ENCODE data around the gene ANO3.
"Not testable (repeated sequence)": the region's sequence is repeated elsewhere in the genome, so short reads cannot be mapped to it uniquely, and the experiment has no call there.

ANO3 gene

DNA sequence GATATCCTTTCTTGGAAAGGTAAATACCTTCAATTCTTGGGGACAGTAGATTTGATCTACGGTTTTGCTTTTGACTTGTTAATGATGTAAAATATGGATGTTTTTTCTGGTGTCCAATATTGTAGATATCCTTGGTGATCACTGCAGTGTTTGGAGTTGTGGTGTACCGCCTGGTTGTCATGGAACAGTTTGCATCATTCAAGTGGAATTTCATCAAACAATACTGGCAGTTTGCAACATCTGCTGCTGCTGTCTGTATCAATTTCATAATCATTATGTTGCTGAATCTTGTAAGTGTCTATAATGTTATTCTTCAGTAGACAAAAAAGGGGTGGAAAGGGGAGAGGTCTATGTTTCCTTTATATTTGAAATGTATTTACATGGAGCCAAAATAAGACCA, 267.5 kb downstream of the ANO3 start:
- in situ Hi-C loops (cut with MboI; ENCODE audit: low pct_unique_long_range_greater_than_20kb, low sequenced_read_pairs) = no loop called here
- no peak for DNase-seq

- in situ Hi-C loops (cut with MboI; ENCODE audit: low pct_unique_long_range_greater_than_20kb, low sequenced_read_pairs) = no loop called here
- no peak for DNase-seq
Measured at GRCh38 chr11:26599876-26600434, 268.0 kb downstream of the ANO3 start.

GRCh38 chr11:26607725-26608506, 276.0 kb downstream of the ANO3 start:
- in situ Hi-C loops (cut with MboI; ENCODE audit: low pct_unique_long_range_greater_than_20kb, low sequenced_read_pairs) = no loop called here

GRCh38 chr11:26608507-26609146, 276.7 kb downstream of the ANO3 start:
- in situ Hi-C loops (cut with MboI; ENCODE audit: low pct_unique_long_range_greater_than_20kb, low sequenced_read_pairs) = no loop called here
- no peak for DNase-seq

More at GRCh38 chr11:26607725-26608506, 276.0 kb downstream of the ANO3 start:
- DNase-seq = no peak

DNA sequence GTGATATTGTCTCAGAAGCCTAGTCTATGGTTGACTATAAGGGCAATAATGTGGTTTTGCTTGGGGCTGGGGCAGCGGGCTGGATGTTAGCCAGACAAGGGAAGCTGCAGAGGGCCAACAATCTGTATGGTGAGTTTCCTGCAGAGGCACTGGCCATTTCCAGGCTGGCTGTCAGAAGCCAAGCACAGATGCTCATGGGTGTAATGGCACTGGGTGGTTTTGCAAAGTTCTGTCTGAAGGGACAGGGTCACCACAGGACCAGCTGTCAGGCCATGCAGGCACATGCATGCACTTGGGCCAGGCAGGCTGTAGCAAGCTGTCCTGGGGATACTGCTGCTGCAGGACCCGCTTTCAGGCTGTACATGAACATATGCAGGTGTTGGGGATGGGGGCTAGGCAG, 281.8 kb downstream of the ANO3 start:
- in situ Hi-C loops (cut with MboI; ENCODE audit: low pct_unique_long_range_greater_than_20kb, low sequenced_read_pairs) = no loop called here
- no peak for DNase-seq

DNA sequence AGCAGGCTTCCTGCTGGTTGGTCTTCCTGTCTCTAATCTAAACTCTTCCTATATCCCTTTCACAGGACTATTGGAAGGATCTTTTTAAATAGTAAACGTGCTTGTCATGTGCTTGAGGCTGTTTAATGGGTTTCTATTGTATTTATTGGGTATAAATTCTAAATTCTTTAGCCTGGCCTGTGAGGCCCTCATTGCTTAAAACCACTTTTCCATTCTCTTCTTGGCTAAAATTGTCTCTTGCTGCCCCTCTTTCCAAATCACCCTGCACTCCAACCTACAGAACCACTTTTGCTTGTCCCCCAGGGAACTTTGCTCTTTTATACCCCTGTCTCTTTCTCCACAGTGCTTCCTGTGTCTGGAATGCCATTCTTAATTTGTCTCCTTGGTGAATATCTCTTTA, 286.5 kb downstream of the ANO3 start:
- DNase-seq = no peak
- in situ Hi-C loops (cut with MboI; ENCODE audit: low pct_unique_long_range_greater_than_20kb, low sequenced_read_pairs) = no loop called here

GRCh38 chr11:26620282-26621045, 288.5 kb downstream of the ANO3 start:
- in situ Hi-C loops (cut with MboI; ENCODE audit: low pct_unique_long_range_greater_than_20kb, low sequenced_read_pairs) = no loop called here
- DNase-seq = no peak

DNA sequence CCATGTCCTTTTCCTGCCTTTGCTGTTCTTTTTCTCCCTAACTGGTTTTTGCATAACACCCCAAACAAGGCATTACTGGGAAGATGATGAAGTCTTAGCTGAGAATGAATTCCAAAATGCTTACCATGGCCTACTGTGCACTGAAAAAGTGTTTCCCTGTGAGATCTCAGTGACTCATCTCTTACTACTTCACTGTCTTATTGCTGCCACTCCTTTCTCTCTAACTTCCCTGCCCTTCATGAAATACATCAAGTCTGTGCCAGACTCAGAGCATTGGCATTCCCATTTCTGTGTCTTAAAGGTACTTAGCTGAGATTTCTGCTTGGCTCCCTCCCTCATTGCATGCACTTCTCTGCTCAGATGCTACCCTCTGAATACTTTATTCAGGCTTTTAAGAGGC, 289.2 kb downstream of the ANO3 start:
- in situ Hi-C loops (cut with MboI; ENCODE audit: low pct_unique_long_range_greater_than_20kb, low sequenced_read_pairs) = no loop called here

DNA sequence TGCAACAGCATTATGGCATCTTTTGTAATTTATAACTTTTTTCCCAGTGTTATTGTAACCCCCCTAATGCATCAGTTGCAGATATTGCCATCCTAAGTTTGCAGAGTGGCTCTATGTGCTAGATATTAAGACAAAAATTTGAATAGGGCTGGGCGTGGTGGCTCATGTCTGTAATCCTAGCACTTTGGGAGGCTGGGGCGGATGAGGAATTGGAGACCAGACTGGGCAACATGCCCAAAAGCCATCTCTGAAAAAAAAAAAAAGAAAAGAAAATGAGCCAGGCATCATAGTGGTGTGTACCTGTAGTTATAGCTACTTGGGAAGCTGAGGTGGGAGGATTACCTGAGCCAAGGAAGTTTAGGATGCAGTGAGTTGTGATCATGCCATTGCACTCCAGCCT, 290.3 kb downstream of the ANO3 start:
- DNase-seq = no peak
- in situ Hi-C loops (cut with MboI; ENCODE audit: low pct_unique_long_range_greater_than_20kb, low sequenced_read_pairs) = no loop called here

More for the DNA sequence above, 289.2 kb downstream of the ANO3 start:
- no peak for DNase-seq

- in situ Hi-C loops (cut with MboI; ENCODE audit: low pct_unique_long_range_greater_than_20kb, low sequenced_read_pairs) = no loop called here
- DNase-seq = no peak
Measured at GRCh38 chr11:26623076-26623659, 291.2 kb downstream of the ANO3 start.

DNA sequence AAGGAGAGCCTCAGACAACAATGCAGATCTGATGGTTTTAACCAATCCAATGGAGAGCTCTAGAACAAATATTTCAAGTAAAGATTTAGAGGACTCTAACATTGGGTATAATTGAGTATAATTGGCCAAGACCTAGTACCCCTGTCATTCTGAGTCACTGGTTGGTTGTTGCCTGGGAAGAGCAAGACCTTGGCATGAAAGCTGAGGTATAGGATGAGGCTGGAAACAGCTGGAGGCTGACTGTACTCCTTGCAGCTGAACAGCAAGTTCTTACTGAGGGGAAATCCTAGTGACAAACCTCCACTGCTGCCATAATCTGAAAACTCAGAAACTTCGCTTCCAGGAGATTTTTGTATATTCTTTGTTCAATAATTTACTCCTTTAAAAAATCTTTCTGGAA, 294.4 kb downstream of the ANO3 start:
- no peak for DNase-seq
- in situ Hi-C loops (cut with MboI; ENCODE audit: low pct_unique_long_range_greater_than_20kb, low sequenced_read_pairs) = no loop called here

GRCh38 chr11:26632691-26633159, 300.8 kb downstream of the ANO3 start:
- no peak for DNase-seq
- in situ Hi-C loops (cut with MboI; ENCODE audit: low pct_unique_long_range_greater_than_20kb, low sequenced_read_pairs) = no loop called here

DNA sequence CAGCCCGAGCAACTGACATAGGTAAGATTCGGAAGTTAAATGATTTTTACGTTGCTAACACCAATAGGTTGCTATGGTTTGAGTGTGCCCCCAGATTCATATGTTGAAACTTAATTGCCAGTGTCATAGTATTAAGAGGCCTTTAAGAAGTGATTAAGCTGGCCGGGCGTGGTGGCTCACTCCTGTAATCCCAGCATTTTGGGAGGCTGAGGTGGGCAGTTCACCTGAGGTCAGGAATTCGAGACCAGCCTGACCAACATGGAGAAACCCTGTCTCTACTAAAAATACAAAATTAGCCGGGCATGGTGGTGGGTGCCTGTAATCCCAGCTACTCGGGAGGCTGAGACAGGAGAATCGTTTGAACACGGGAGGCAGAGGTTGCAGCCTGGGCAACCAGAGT, 311.4 kb downstream of the ANO3 start:
- DNase-seq; in situ Hi-C loops (cut with MboI; ENCODE audit: low pct_unique_long_range_greater_than_20kb, low sequenced_read_pairs): not testable (repeated sequence)

GRCh38 chr11:26649884-26650283, 318.0 kb downstream of the ANO3 start:
- peak; percentile 62 for DNase-seq
- in situ Hi-C loops (cut with MboI; ENCODE audit: low pct_unique_long_range_greater_than_20kb, low sequenced_read_pairs) = no loop called here

- DNase-seq = no peak
- in situ Hi-C loops (cut with MboI; ENCODE audit: low pct_unique_long_range_greater_than_20kb, low sequenced_read_pairs) = no loop called here
Measured at GRCh38 chr11:26651916-26652315, 320.0 kb downstream of the ANO3 start.

DNA sequence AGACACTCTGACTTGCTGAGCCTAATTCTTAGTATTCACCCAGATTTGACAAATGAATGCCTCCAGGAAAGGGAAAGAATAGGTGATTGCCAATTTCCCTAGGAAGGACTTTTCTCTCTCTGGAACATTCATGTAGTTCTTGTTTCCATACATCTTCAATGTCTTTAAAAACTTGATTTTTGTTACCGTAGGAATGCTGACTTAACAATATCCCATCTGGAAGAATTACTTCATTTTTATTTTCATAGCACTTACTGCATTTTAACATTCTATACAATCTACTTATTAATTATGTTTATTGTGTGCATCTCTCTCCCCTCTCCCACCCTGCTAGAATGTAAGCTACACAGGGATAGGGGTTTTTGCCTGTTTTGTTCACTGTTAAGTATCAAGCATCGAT, 323.4 kb downstream of the ANO3 start:
- in situ Hi-C loops (cut with MboI; ENCODE audit: low pct_unique_long_range_greater_than_20kb, low sequenced_read_pairs) = no loop called here
- DNase-seq = no peak

DNA sequence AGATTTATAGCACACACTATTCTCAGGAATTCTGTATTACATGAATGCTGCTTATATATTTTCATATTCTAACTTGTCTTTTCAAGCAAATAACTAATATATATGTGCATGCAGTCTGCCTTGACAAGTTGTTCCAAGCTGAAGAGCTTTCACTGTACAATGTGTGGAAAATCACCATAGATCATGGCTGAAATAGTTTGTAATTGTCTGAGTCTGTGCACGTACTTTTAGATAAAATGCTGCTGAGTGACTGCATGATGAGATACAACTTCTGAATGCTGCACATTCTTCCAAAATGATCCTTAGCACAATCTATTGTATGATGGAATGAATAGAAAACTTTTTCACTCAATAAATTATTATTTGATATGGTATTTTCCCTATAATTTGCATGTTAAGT, 331.0 kb downstream of the ANO3 start:
- DNase-seq = no peak
- in situ Hi-C loops (cut with MboI; ENCODE audit: low pct_unique_long_range_greater_than_20kb, low sequenced_read_pairs) = no loop called here

GRCh38 chr11:26665036-26665435, 333.1 kb downstream of the ANO3 start:
- in situ Hi-C loops (cut with MboI; ENCODE audit: low pct_unique_long_range_greater_than_20kb, low sequenced_read_pairs) = no loop called here
- no peak for DNase-seq

- DNase-seq = no peak
- in situ Hi-C loops (cut with MboI; ENCODE audit: low pct_unique_long_range_greater_than_20kb, low sequenced_read_pairs) = no loop called here
Measured at GRCh38 chr11:26665946-26666345, 334.0 kb downstream of the ANO3 start.

All from KBM-7 (cell line).